GM12873 (cell line): Measurements from ENCODE around the gene DNER.

ENCODE experiments used
- TF ChIP-seq, protein P1 (sequence below): IDR thresholded peaks from 2 replicates; pipeline ENCODE4 v1.5.1; 2012; ENCODE audit warnings: low read depth, mild to moderate bottlenecking, moderate library complexity, low read length, control low read depth; ENCODE audit not compliant: insufficient read depth; ENCODE audit errors: missing control alignments

DNER gene

DNA sequence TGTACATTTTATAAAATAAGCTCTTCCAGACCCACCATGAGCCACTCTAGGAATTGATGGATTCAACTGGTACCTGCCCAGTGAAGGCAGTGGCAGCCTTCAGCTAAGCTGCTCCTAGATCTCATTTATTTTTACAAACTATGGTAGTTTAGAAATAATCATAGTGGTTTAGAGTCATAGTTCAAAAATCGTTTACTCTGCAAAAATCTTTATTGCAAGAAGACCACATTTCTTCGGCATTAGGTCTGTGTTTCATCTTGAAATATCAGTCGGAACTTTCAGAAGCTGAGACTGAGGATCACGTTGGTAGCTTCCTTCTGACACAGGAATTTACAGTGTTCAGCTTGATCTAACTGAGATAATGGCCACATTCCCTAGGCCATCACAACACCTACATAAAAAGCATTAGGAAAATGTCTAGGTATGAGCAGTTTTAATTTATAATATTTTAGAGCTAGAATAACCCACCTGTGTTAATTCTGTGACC is 237.0 kb downstream of the DNER start:
- TF ChIP-seq, protein P1, sequence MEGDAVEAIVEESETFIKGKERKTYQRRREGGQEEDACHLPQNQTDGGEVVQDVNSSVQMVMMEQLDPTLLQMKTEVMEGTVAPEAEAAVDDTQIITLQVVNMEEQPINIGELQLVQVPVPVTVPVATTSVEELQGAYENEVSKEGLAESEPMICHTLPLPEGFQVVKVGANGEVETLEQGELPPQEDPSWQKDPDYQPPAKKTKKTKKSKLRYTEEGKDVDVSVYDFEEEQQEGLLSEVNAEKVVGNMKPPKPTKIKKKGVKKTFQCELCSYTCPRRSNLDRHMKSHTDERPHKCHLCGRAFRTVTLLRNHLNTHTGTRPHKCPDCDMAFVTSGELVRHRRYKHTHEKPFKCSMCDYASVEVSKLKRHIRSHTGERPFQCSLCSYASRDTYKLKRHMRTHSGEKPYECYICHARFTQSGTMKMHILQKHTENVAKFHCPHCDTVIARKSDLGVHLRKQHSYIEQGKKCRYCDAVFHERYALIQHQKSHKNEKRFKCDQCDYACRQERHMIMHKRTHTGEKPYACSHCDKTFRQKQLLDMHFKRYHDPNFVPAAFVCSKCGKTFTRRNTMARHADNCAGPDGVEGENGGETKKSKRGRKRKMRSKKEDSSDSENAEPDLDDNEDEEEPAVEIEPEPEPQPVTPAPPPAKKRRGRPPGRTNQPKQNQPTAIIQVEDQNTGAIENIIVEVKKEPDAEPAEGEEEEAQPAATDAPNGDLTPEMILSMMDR, result no peak

DNA sequence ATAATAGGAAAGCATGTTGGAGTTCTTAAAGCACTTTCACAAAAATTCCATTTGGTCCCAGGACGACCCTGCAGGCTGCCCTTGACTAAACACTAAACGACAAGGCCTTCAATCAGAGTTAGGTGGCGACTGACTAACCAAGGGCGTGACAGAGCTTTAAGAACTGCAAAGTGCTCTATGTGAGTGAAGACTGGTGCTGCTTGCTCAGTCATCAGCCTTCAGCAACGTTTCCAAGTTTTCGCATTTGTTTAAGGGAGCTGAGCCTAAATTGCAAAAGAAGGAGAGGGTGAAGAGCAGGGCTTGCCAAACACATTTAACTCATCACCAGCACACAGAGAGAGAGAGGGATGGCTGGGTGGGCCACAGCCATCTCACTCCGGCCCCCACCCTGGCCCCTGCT is 238.6 kb downstream of the DNER start:
- TF ChIP-seq, protein P1, result no peak

DNA sequence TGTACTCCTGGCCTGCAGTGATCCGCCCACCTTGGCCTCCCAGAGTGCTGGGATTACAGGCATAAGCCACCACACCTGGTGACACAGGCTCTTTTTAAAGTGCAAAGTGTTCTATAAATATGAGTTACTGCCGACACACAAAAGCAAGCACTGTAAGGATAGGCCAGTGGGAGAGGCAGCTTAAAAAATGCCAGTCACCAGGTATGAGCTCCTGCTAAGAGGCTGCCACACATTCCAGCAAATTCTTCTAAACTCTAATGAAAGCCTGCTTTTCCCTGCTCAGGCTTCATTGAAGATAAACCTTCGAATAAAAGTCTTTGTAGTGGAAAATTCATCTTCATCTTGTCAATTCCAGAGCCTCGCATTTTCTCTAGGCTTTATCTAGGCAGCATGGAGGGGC is 240.2 kb downstream of the DNER start:
- TF ChIP-seq, protein P1, result no peak

DNA sequence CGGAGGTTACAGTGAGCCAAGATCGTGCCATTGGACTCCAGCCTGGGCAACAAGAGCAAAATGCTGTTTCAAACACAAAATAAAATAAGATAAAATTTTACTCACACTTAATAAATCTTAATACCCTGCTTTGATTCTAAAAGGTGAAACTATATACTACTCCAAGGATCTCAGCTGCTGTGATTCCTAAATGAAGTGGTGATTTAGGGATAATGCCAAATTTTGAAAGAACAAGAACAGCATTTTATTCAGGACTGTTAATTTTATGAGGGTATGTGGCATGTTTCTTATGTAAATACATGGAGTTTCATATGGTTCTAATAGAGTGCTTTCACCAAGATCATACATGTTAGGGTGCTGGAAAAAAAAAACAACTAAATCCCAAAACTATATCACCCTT is 243.6 kb downstream of the DNER start:
- TF ChIP-seq, protein P1, result no peak

DNA sequence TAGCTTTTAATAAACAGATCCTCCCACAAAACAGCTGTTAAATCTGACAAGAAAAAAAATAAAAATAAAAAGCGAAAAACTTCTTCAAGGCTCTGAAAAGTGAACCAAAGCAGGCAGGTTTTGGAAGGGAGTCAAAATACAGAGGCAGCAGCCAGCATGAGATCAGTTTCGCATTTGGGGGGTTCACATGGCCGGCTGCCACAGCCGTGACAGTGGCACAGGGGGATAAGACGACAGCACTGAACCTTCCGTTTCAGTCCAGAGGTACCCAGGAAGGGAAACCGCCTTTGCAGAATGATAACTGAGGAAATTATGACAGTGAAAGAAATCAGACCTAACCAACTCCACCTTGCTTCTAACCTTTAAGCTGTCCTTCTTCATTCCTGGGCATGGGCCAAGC is 246.6 kb downstream of the DNER start:
- TF ChIP-seq, protein P1, result no peak

DNA sequence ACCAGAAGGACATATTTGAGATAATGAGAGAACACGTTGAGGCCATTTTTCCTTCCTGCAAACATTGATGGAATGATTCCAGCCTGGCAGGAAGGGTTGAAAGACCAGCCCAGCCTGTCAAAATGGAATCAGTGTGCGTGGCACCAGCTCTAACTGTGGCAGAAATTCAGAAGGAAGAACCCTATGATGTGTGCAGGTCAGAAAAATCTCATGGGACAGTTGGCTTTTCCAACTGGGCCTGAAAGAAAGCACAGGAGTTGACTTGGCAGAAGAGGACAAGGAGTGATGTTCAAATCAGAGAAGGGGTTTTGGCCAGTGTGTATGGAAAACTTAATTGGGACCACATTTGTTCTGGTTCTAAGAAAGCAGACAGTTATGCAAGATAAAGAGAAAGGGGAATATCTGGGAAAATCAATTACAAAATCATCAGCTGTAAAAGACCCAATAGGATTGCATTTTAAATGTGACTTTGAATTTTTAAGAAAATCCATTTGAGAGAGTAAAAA is 250.5 kb downstream of the DNER start:
- TF ChIP-seq, protein P1, result no peak

DNA sequence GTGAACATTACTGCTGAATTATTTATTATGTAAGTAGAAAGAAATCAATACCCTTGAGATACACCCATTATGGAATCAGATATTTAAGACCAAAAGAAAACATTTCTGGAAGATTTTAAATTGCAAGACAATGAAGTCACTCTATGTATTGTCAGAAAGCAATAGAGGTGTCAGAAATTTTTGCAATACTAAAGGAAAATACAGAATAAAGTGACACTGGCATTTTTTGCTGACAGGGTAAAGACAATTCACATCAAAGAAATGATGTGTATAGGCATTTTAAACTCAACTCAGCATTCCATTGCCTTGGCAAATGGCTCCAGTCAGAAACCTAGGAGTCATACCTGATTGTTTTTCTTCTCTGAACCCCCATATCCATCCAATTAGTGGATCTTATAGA is 252.2 kb downstream of the DNER start:
- TF ChIP-seq, protein P1, result no peak
